Measurements from ENCODE around the gene WFDC5.

- TF ChIP-seq CTCF (IDR thresholded peaks at IDR 0.05) (no peak), POLR2A (IDR thresholded peaks at IDR 0.05) (no peak)
Measured at GRCh38 chr20:45060294-45060693, 54.7 kb downstream of the WFDC5 start.

Data from thyroid gland (tissue), 4 donors.